ENCODE results near the gene LAMA2. TPM values are rescaled to one million over a fixed set of nuclear protein-coding genes. Genes with fewer than 3 reads are reported as not detected.

The LAMA2 gene
- total RNA-seq, 4 donors from 2014 or later, result 15.4 to 55.3 (median 38.7) TPM

GRCh38 chr6:128914051-128914450, 31.1 kb downstream of the LAMA2 start:
- Histone ChIP-seq H3K4me1 (no peaks in the 10 kb centered on the region), H3K9me3 (no peaks in the 10 kb centered on the region), H3K4me3 (no peak overlapping the region), H3K27ac (no peak overlapping the region), H3K36me3 (no peaks in the 10 kb centered on the region), H3K27me3 (no peaks in the 10 kb centered on the region)
- TF ChIP-seq CTCF (IDR thresholded peaks at IDR 0.05), result no peak
- TF ChIP-seq POLR2A (IDR thresholded peaks at IDR 0.05), result no peak
- DNase-seq, result no peak

- H3K4me3 ChIP-seq, result no peak overlapping the region
- no peak for DNase-seq
- no peak overlapping the region for H3K27ac ChIP-seq
- H3K9me3 ChIP-seq, result no peaks in the 10 kb centered on the region
- H3K4me1 ChIP-seq, result no peaks in the 10 kb centered on the region
- no peaks in the 10 kb centered on the region for H3K27me3 ChIP-seq
- no peaks in the 10 kb centered on the region for H3K36me3 ChIP-seq
- TF ChIP-seq CTCF (IDR thresholded peaks at IDR 0.05), result no peak
- no peak for TF ChIP-seq POLR2A (IDR thresholded peaks at IDR 0.05)
Measured at GRCh38 chr6:128918886-128919285, 35.9 kb downstream of the LAMA2 start.

GRCh38 chr6:128919412-128920180, 36.7 kb downstream of the LAMA2 start:
- Histone ChIP-seq H3K27ac (no peak overlapping the region), H3K4me1 (no peaks in the 10 kb centered on the region), H3K36me3 (no peaks in the 10 kb centered on the region), H3K9me3 (no peaks in the 10 kb centered on the region), H3K4me3 (no peak overlapping the region), H3K27me3 (no peaks in the 10 kb centered on the region)
- TF ChIP-seq POLR2A (IDR thresholded peaks at IDR 0.05) (no peak), CTCF (IDR thresholded peaks at IDR 0.05) (no peak)
- no peak for DNase-seq

GRCh38 chr6:128925765-128926164, 42.8 kb downstream of the LAMA2 start:
- H3K4me1 ChIP-seq, result no peaks in the 10 kb centered on the region
- TF ChIP-seq POLR2A (IDR thresholded peaks at IDR 0.05) (no peak), CTCF (IDR thresholded peaks at IDR 0.05) (no peak)

GRCh38 chr6:128929869-128930268, 46.9 kb downstream of the LAMA2 start:
- H3K4me1 ChIP-seq, result no peaks in the 10 kb centered on the region
- H3K4me3 ChIP-seq, result no peak overlapping the region
- DNase-seq, result no peak
- no peaks in the 10 kb centered on the region for H3K9me3 ChIP-seq
- no peaks in the 10 kb centered on the region for H3K36me3 ChIP-seq
- H3K27me3 ChIP-seq, result no peaks in the 10 kb centered on the region
- H3K27ac ChIP-seq, result no peak overlapping the region
- TF ChIP-seq CTCF (IDR thresholded peaks at IDR 0.05), result no peak
- no peak for TF ChIP-seq POLR2A (IDR thresholded peaks at IDR 0.05)

More at GRCh38 chr6:128925765-128926164, 42.8 kb downstream of the LAMA2 start:
- Histone ChIP-seq H3K4me3 (no peak overlapping the region), H3K27ac (no peak overlapping the region), H3K27me3 (no peaks in the 10 kb centered on the region), H3K9me3 (no peaks in the 10 kb centered on the region), H3K36me3 (no peaks in the 10 kb centered on the region)
- no peak for DNase-seq
